GM18951 (cell line): ENCODE results near the gene BEX4.
"Not testable (repeated sequence)": the region's sequence is repeated elsewhere in the genome, so short reads cannot be mapped to it uniquely, and the experiment has no call there.

ENCODE experiments used
- POLR2A ChIP-seq: IDR thresholded peaks from 4 replicates; pipeline ENCODE4 v1.6.1; 2011; ENCODE audit warnings: mild to moderate bottlenecking; ENCODE audit not compliant: insufficient read length, insufficient read depth; ENCODE audit errors: extremely low read depth
- in situ Hi-C: fragments of 300-500 bp; cut with MboI; formaldehyde crosslinking; loops from one replicate; pipeline ENCODE4 v1.12.0; 2022; ENCODE audit warnings: low sequenced_read_pairs, mixed read lengths, inconsistent platforms; ENCODE audit not compliant: unreplicated experiment

BEX4 gene, protein sequence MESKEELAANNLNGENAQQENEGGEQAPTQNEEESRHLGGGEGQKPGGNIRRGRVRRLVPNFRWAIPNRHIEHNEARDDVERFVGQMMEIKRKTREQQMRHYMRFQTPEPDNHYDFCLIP

DNA sequence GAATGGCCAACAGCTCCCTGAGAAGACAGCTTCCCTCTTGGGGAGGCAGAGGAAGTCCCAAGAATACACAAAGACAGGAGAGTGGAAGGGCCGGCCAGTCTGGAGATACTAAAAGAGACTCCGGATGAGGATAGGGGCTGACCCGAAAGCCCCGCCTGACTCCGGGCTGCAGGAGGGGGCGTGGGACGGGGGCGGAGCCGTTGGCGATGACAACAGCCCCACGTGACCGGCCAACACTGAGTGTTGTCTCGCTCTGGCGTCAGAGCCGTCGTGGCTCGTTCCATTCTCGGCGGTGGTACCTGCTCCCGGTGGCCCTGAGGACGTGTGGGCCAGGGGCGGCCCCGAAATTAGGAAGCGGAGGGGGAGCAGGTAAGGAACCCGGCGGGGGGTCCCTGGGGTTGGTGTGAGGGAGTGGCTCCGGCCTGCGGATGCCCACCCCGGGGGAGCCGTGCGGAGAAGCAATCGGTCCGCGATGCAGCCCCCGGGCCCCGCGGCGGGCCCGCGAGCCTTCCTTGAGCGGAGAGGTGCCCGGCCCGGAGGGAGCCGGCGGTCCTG lies at the start of gene BEX4:
BEX4 (plus strand) TSS at position 239 of the 555 bp plus-strand sequence. CDS start 1,046 bp downstream, outside the sequence.
- in situ Hi-C loops = loop anchor here (25.0 kb wide), 1 partner anchor 272 kb away; no protein-coding TSS in a partner anchor
- peak; percentile 56 for TF ChIP-seq POLR2A

GRCh38 chrX:103170216-103170615 lies 44.7 kb upstream of the BEX4 start:
- in situ Hi-C loops = no loop called here
- no peak for TF ChIP-seq POLR2A

- in situ Hi-C loops = no loop called here
Measured at GRCh38 chrX:103171353-103171752, 43.6 kb upstream of the BEX4 start.

DNA sequence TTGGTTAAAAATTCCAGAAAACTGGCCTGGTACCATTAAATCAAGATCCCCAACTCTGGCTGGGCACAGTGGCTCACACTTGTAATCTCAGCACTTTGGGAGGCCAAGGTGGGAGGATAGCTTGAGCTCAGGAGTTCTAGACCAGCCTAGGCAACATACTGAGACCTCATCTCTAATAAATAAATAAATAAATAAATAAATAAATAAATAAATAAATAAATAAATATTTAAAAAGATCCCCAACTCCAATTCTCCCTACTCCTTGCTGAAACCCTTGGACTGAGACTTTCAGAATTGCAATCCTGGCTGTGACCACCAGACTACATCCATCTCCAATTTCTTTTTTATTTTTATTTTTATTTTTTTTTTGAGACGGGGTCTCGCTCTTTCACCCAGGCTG lies 39.7 kb upstream of the BEX4 start:
- in situ Hi-C loops = not testable (repeated sequence)

More at GRCh38 chrX:103171353-103171752, 43.6 kb upstream of the BEX4 start:
- no peak for TF ChIP-seq POLR2A

GRCh38 chrX:103175944-103176753 lies 38.8 kb upstream of the BEX4 start:
- no peak for TF ChIP-seq POLR2A
- in situ Hi-C loops = no loop called here

DNA sequence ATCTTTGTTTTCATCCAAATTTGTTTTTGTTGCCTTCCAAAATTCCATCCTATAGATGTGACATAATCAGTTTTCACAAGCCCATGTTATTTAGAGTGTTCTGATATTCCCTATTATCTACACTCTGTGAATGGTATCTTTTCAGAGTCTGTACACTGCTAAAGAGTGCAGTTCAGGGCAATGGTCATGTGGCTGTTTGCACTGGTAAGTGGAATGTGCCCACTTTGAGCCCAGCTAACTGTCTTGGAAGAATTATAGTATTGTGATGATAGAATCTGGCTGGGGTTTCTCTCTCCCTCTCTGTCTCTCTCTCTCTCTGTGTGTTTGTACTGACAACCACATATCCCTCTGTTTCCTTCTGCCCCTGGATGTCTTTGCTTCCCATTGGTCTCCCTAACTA lies 37.4 kb upstream of the BEX4 start:
- in situ Hi-C loops = no loop called here
- no peak for TF ChIP-seq POLR2A

- in situ Hi-C loops = no loop called here
- no peak for TF ChIP-seq POLR2A
Measured at GRCh38 chrX:103183912-103184311, 31.0 kb upstream of the BEX4 start.

GRCh38 chrX:103187953-103188475 lies 26.9 kb upstream of the BEX4 start:
- in situ Hi-C loops = no loop called here
- no peak for TF ChIP-seq POLR2A

GRCh38 chrX:103197721-103198306 lies 17.1 kb upstream of the BEX4 start:
- in situ Hi-C loops = no loop called here
- no peak for TF ChIP-seq POLR2A

DNA sequence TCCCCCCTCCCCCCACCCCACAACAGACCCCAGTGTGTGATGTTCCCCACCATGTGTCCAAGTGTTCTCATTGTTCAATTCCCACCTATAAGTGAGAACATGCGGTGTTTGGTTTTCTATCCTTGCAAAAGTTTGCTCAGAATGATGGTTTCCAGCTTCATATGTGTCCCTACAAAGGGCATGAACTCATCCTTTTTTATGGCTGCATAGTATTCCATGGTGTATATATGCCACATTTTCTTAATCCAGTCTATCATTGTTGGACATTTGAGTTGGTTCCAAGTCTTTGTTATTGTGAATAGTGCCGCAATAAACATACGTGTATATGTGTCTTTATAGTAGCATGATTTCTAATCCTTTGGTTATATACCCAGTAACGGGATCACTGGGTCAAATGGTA lies 16.2 kb upstream of the BEX4 start:
- in situ Hi-C loops = not testable (repeated sequence)

- in situ Hi-C loops = loop anchor here (25.0 kb wide), 1 partner anchor 286 kb away; no protein-coding TSS in a partner anchor
Measured at GRCh38 chrX:103201041-103201440, 13.9 kb upstream of the BEX4 start.

DNA sequence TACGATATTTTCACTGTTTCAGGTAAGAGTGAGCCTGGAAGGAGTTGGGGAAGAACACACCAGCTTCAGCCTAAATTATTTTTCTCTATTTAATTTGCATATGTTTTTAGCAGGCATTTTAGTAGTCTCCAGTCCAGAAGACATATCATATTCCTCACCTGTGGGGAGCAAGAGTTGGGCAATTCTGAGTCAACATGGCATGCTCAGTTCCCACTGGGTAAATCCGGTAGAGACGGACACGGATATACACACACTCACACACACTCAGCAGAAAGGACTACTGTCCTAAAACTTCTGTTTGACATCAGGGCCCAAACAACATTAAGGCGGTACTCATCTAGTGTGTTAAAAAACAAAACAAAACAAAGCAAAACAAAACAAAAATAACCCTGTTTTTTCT lies 4.9 kb upstream of the BEX4 start:
- TF ChIP-seq POLR2A = no peak
- in situ Hi-C loops = loop anchor here (25.0 kb wide), 1 partner anchor 277 kb away; no protein-coding TSS in a partner anchor

More at GRCh38 chrX:103201041-103201440, 13.9 kb upstream of the BEX4 start:
- TF ChIP-seq POLR2A = no peak

DNA sequence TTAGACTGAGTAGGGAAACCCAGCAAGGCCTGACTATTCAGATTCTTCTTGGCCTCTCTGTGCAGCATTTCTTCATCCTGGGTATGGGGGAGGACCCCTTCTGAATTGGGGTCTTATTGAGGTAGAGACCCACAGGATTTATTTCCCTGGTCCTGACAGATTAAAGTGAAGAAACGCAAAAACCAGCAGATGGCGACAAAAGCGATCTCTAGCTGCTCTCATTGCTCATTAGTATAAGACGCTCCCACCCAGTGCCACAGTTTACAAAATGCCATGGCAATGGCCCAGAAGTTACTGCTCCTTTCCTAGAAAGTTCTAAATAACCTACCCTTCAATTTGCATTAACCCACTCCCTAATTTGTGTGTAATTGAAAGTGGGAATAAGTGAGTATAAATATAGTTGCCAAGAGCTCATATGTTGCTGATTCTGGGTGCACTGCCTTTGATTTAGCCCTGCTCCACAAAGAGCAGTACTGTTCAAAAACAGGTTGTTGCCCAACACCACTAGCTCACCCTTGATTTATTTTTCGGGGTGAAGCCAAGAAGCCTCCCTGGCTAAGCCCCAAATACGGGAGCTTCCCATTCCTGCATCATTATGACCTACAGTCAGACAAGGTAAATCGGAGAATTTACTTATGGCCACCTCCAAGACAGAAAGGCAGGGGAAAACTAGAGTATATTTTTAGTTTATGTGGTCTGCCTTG lies 3.7 kb upstream of the BEX4 start:
- no peak for TF ChIP-seq POLR2A
- in situ Hi-C loops = loop anchor here (25.0 kb wide), 1 partner anchor 276 kb away; no protein-coding TSS in a partner anchor
